ENCODE measurements around the gene IQCH. TPM values are rescaled to one million over a fixed set of nuclear protein-coding genes. Genes with fewer than 3 reads are reported as not detected.

Gene IQCH
- polyA plus RNA-seq, 1 donor (not counting 4 experiments of a cell fraction or from before 2014, with no cell fraction given), result 2.6 TPM

GRCh38 chr15:67224889-67225288, 29.7 kb upstream of the IQCH start:
- DNase-seq (ENCODE audit: low read depth, low spot score), result peak; percentile 71
- Histone ChIP-seq H3K4me3 (ENCODE audit: control insufficient read depth in 2 of 3, extremely low read depth in 1 of 3, insufficient read depth in 2 of 3, low read depth in 1 of 3, low read length in 3 of 3) (peak overlapping the region in 1 of 3 experiments; percentile 50), H3K27ac (ENCODE audit: control insufficient read depth, insufficient read depth, low read length) (peak overlapping the region; percentile 99), H3K36me3 (ENCODE audit: control insufficient read depth in 2 of 2, extremely low read depth in 1 of 2, insufficient read depth in 2 of 2, low read length in 2 of 2) (peaks cover 4% of the 10 kb centered on the region in 2 experiments), H2AFZ (ENCODE audit: control insufficient read depth, low read length) (peak overlapping the region; percentile 28), H3K9me3 (ENCODE audit: control insufficient read depth, low read depth, low read length) (no peaks in the 10 kb centered on the region), H3K4me1 (ENCODE audit: control insufficient read depth, extremely low read depth, insufficient read depth, low read length) (peaks cover 41% of the 10 kb centered on the region), H3K9ac (ENCODE audit: control insufficient read depth, extremely low read depth, insufficient read depth, low read length) (peak overlapping the region; percentile 75), H3K9me1 (ENCODE audit: control insufficient read depth, extremely low read depth, insufficient read depth, low read length) (peaks cover 3% of the 10 kb centered on the region), H3K79me2 (ENCODE audit: control insufficient read depth, insufficient read depth, low read length) (peaks cover 16% of the 10 kb centered on the region), H3K27me3 (ENCODE audit: control insufficient read depth, extremely low read depth, insufficient read depth, low read length) (no peaks in the 10 kb centered on the region), H3K4me2 (ENCODE audit: control insufficient read depth, extremely low read depth, insufficient read depth, low read depth, low read length) (peak overlapping the region; percentile 87), H4K20me1 (ENCODE audit: control insufficient read depth, extremely low read depth, insufficient read depth, low read length) (no peaks in the 10 kb centered on the region)
- TF ChIP-seq, protein P1, sequence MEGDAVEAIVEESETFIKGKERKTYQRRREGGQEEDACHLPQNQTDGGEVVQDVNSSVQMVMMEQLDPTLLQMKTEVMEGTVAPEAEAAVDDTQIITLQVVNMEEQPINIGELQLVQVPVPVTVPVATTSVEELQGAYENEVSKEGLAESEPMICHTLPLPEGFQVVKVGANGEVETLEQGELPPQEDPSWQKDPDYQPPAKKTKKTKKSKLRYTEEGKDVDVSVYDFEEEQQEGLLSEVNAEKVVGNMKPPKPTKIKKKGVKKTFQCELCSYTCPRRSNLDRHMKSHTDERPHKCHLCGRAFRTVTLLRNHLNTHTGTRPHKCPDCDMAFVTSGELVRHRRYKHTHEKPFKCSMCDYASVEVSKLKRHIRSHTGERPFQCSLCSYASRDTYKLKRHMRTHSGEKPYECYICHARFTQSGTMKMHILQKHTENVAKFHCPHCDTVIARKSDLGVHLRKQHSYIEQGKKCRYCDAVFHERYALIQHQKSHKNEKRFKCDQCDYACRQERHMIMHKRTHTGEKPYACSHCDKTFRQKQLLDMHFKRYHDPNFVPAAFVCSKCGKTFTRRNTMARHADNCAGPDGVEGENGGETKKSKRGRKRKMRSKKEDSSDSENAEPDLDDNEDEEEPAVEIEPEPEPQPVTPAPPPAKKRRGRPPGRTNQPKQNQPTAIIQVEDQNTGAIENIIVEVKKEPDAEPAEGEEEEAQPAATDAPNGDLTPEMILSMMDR (optimal IDR thresholded peaks at IDR 0.05 in 1 of 3, IDR thresholded peaks at IDR 0.05 in 1 of 3, conservative IDR thresholded peaks at IDR 0.05 in 1 of 3; ENCODE audit: extremely low read depth in 1 of 3, insufficient read depth in 2 of 3, low read length in 3 of 3), result no peak
- no peak for TF ChIP-seq EZH2 (IDR thresholded peaks at IDR 0.05; ENCODE audit: low read length)
- peak; percentile 94 for FAIRE-seq
- dilution Hi-C loops (cut with MboI; ENCODE audit: extremely low pct_ligation_motif_present, low sequenced_read_pairs), result no loop called here

DNA sequence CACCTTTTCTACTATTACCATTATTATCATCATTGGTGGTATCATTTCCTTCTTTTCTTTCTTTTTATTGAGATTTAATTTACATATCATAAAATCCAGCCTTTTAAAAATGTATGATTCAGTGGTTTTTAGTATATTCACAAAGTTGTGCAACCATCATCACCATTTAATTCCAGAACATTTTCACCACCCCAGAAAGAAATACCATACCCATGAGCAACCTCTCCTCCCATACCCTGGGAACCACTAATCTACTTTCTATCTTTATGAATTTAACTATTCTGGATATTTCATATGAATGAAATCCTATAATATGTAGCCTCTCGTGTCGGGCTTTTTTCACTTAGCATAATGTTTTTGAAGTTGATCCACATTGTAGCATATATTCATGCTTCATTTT, 29.2 kb upstream of the IQCH start:
- Histone ChIP-seq H3K9ac (ENCODE audit: control insufficient read depth, extremely low read depth, insufficient read depth, low read length) (peak overlapping the region; percentile 75), H3K27me3 (ENCODE audit: control insufficient read depth, extremely low read depth, insufficient read depth, low read length) (no peaks in the 10 kb centered on the region), H3K9me1 (ENCODE audit: control insufficient read depth, extremely low read depth, insufficient read depth, low read length) (peaks cover 3% of the 10 kb centered on the region), H3K4me1 (ENCODE audit: control insufficient read depth, extremely low read depth, insufficient read depth, low read length) (peaks cover 41% of the 10 kb centered on the region), H3K36me3 (ENCODE audit: control insufficient read depth in 2 of 2, extremely low read depth in 1 of 2, insufficient read depth in 2 of 2, low read length in 2 of 2) (peaks cover 2 to 6% of the 10 kb centered on the region in 2 experiments), H4K20me1 (ENCODE audit: control insufficient read depth, extremely low read depth, insufficient read depth, low read length) (no peaks in the 10 kb centered on the region), H3K79me2 (ENCODE audit: control insufficient read depth, insufficient read depth, low read length) (peaks cover 16% of the 10 kb centered on the region), H3K4me2 (ENCODE audit: control insufficient read depth, extremely low read depth, insufficient read depth, low read depth, low read length) (peak overlapping the region; percentile 87), H2AFZ (ENCODE audit: control insufficient read depth, low read length) (peak overlapping the region; percentile 28), H3K4me3 (ENCODE audit: control insufficient read depth in 2 of 3, extremely low read depth in 1 of 3, insufficient read depth in 2 of 3, low read depth in 1 of 3, low read length in 3 of 3) (peak overlapping the region in 2 of 3 experiments; percentile 21 to 50), H3K27ac (ENCODE audit: control insufficient read depth, insufficient read depth, low read length) (peak overlapping the region; percentile 99), H3K9me3 (ENCODE audit: control insufficient read depth, low read depth, low read length) (no peaks in the 10 kb centered on the region)
- FAIRE-seq (peak; percentile 9), DNase-seq (ENCODE audit: low read depth, low spot score) (no peak)
- dilution Hi-C loops (cut with MboI; ENCODE audit: extremely low pct_ligation_motif_present, low sequenced_read_pairs), result no loop called here
- TF ChIP-seq EZH2 (IDR thresholded peaks at IDR 0.05; ENCODE audit: low read length), result no peak
- TF ChIP-seq, protein P1 (optimal IDR thresholded peaks at IDR 0.05 in 1 of 3, IDR thresholded peaks at IDR 0.05 in 1 of 3, conservative IDR thresholded peaks at IDR 0.05 in 1 of 3; ENCODE audit: extremely low read depth in 1 of 3, insufficient read depth in 2 of 3, low read length in 3 of 3), result no peak
